HG03565 (cell line): Measurements from ENCODE around the gene SCAMP4.

Source experiments
- ATAC-seq: cut with Tn5 transposase; IDR thresholded peaks from one replicate; pipeline ENCODE4 v1.9.1; 2021; ENCODE audit warnings: mild to moderate bottlenecking, moderate library complexity; ENCODE audit not compliant: unreplicated experiment

Gene SCAMP4

GRCh38 chr19:1955171-1956121, 50.2 kb downstream of the SCAMP4 start:
- no peak for ATAC-seq

- no peak for ATAC-seq
Measured at GRCh38 chr19:1956122-1956494, 50.9 kb downstream of the SCAMP4 start.

- no peak for ATAC-seq
Measured at GRCh38 chr19:1956868-1957492, 51.8 kb downstream of the SCAMP4 start.

GRCh38 chr19:1957562-1958248, 52.5 kb downstream of the SCAMP4 start:
- no peak for ATAC-seq

GRCh38 chr19:1959928-1960589, 54.9 kb downstream of the SCAMP4 start:
- ATAC-seq, result no peak

GRCh38 chr19:1961000-1961883, 56.0 kb downstream of the SCAMP4 start:
- ATAC-seq, result no peak

GRCh38 chr19:1962674-1963073, 57.5 kb downstream of the SCAMP4 start:
- ATAC-seq, result no peak

GRCh38 chr19:1967087-1967608, 61.9 kb downstream of the SCAMP4 start:
- no peak for ATAC-seq

- ATAC-seq, result no peak
Measured at GRCh38 chr19:1968279-1969175, 63.3 kb downstream of the SCAMP4 start.

GRCh38 chr19:1969176-1970002, 64.2 kb downstream of the SCAMP4 start:
- no peak for ATAC-seq

GRCh38 chr19:1970003-1970805, 65.0 kb downstream of the SCAMP4 start:
- no peak for ATAC-seq

GRCh38 chr19:1970806-1971502, 65.8 kb downstream of the SCAMP4 start:
- no peak for ATAC-seq

- ATAC-seq, result no peak
Measured at GRCh38 chr19:1974381-1975161, 69.4 kb downstream of the SCAMP4 start.

- ATAC-seq, result no peak
Measured at GRCh38 chr19:1975162-1975480, 69.9 kb downstream of the SCAMP4 start.
